Activated T-helper 1 cell treated with anti-CD3 and anti-CD28 coated beads, Interleukin-2, amount 50 U/mL, for 16 hours (primary cell): ENCODE results near the gene AMOTL2.

ENCODE experiments used
- DNase-seq, 2 donors: peaks; one replicate each; pipeline ENCODE4 v3.0.0-alpha.2; 2020; ENCODE audit warnings: low read depth in 1 of 2, low spot score in 1 of 2

Gene AMOTL2

DNA sequence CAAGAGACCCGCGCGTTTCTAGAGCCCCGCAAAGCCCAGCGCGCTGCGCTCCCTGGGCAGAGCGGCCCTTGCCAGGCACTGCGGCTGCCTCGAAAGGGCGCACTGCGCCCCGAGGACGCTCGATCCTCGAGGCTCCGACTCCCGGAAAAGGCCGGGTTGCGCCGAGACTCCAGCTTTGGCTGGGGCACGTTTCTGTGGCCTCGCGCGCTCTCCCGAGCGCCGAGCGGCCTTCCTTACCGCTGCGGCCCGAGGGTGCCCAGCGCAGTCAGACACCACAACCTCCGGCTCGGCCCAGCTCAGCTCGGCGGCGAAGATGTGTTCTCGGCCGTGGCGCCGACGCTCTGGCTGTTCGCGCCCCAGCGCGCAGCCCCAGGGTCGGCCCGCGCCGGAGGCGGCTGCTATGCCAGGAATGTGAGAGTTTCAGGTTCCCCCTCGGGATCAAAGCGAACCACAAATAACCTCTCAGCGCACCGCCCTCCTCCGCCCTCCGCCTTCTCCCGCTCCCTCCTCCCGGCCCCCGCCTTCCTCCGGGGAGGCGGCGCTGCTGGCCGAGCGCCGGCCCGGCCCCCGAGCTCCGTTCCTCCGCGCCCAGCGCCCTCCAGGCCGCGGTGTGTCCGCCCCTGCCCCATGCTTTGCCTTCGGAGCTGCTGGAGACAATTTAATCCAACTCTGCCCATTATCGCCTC is at the start of gene AMOTL2:
Gene AMOTL2, minus strand, starts transcription at position 343 of the 686 bp plus-strand sequence. CDS start 3,014 bp downstream, outside the sequence.
- DNase-seq: no peak

DNA sequence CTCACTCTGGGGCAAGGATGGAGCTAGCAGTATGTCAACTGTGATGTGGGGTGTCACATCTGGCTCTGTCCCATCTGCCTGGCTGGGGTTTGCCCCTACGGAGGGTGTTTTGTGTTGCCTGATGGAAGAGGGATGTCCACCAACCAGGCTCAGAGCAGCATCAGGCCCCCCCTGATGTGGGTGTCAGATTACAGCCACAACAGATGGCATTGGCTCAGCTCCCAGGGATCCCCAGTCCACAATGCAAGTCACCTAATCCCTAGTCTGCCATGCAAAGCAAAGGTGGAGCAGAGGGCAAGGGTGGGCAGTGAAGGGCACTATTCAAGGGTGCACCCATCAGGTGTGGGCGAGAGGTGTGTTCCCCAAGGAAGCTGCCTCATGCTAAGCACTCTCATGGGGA is 48.9 kb upstream of the AMOTL2 start:
- DNase-seq: no peak

- DNase-seq: no peak
These were observed 45.7 kb upstream of the AMOTL2 start for GRCh38 chr3:134419960-134420321.

GRCh38 chr3:134419214-134419959 is 45.1 kb upstream of the AMOTL2 start:
- DNase-seq: no peak

- DNase-seq: no peak
These were observed 34.8 kb upstream of the AMOTL2 start for GRCh38 chr3:134409041-134409440.

DNA sequence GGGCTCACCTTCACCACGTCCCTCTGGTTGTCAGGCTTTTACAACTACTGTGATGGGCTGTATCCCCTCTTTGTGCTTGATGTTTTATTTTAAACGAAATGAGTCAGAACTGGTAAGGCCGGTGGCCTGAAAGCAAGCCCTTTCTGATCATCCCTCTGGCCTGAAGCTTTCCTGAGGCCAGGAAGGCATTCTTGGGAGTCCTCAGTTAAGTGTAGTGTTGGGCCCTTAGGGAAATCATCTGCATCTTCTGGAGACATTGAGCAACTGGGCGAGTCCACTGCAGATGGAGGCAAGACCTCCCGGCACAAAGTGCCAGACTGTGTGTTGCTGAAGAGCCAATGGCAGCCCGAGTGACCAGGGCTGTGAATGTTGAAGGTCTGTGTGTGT is 33.0 kb upstream of the AMOTL2 start:
- no peak for DNase-seq

- DNase-seq: no peak
These were observed 32.3 kb upstream of the AMOTL2 start for GRCh38 chr3:134406331-134407238.

GRCh38 chr3:134404366-134404885 is 30.2 kb upstream of the AMOTL2 start:
- DNase-seq: no peak

GRCh38 chr3:134397755-134398154 is 23.5 kb upstream of the AMOTL2 start:
- DNase-seq: no peak

DNA sequence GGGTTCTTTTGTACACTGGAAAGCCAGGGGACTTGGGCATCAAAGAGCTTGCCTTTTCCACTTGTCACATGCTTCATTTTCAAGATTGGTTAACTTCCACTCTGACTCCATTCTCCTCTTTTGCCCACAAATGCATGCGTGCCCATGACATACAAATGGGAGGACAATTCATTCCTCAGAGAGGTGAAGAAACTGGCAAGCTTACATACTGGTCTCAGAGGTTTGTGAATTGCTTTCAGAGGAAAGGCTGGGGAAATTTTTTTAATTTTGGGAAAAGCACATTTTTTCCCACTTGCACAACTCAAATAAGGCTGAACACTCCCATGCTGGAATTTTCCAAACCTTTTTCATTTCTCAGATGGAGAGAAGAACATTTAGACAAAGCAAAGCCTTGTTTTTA is 20.9 kb upstream of the AMOTL2 start:
- DNase-seq: no peak

DNA sequence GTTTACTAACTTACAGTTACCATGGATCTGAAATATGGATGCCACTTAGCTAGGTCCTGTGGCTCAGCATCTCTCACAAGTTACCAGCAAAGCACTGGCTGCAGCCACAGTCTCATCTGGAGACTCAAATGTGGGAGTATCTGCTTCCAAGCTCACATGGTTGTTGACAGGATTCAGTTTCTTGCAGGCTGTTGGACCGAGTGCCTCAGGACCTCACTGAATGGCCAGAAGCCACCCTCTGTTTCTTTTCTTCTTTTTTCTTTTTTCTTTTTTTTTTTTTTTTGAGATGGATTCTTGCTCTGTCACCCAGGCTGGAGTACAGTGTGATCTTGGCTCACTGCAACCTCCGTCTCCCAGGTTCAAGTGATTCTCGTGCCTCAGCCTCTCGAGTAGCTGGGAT is 20.1 kb upstream of the AMOTL2 start:
- DNase-seq: no peak

DNA sequence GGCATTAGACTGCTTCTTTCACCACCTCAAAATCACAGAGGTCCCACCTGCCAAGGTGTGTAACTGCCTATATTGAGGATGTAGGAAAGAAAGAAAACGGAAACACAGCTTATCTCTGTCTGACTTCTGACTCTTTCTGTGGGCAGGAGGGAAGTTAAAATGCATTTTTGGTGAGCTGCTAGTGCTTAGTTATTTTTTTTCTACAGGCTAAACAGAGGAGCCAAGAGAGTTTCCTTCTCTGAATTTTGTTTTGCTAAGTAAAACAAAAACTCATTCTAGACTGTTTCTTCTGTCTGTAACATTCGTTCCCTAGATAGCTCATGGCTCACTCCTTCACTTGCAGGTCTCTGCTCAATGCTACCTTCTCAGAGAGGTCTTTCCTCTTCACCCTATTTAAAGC is 18.8 kb upstream of the AMOTL2 start:
- no peak for DNase-seq

DNA sequence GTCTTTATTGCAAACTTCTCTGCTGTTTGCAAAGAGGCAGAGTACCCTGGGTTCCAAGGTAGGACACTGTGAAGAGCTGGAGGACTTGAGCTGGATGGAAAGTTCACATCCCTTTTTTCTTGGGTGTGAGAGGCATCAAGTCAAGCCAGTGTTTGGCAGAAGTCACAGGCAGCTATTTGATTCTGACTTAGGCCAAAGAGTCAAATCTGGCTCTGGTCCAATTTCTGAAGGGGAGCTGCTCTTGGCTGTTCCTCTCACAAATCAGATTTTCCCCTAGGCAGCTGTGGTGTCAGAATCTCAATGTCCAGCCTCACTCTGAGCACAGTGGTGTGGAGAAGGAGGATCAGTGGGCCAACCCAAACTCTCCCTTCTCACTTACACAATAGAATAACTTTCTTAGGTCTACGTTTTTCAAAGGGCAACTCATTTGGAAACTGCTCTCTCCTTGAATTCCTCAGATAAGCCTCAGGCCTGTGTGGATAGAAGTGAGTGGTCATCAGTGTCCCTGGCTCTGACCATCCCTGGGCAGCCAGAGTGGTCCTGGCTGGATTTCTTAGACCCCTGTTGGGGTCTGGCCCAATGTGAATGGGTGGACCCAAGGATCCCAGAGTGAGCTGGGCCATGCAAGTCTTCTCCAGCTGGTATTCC is 18.2 kb upstream of the AMOTL2 start:
- no peak for DNase-seq

DNA sequence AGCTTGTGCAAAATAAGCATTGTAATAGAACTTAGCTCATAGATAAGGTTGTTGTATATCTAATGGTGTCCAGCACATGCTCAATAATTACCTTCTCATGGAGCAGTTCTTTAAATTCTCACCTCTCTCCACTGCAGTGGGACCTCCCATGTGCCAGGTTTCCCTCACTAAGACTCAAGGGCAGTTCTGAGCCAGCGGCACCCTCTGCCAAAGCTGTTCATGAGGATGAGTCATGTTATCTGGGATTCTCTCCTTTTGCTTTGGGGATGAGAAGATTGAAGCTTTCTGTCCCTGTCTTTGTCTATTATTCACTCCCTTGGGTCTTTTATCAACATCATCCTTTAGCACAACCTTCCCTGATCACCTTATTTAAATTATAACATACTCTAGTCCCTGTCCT is 15.6 kb upstream of the AMOTL2 start:
- no peak for DNase-seq

DNA sequence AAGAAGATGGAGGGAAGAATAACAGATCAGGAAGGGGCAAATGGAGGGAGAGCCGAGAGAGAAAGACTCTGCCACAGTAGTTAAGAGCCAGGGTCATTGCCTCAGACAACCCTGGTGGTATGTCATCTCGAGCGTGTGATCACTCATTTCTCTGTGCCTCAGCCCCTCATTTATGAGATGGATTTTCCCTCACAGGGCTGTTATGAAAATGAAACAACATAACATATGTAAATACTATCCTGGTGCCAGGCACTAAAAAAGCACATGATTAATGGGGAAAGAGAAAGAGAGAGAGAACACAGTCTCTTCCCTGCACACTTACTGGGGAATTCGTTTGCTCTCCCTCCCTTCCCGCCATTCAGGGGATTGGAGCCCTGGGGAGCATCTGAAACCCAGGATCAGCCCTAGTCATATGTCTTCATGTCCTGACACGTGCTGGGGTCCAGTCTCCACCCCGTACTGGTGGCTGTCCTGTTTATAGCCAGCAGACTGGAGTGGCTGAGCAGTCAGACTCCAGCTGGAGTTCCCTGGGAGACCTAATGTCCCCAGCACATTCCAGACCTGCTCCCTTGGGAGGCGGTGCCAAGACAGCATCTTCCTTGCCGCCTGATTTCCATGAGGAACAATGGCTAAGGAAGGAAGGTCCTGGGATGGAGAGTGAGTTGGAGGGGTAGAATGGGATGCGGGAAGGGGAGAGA is 14.7 kb upstream of the AMOTL2 start:
- no peak for DNase-seq

DNA sequence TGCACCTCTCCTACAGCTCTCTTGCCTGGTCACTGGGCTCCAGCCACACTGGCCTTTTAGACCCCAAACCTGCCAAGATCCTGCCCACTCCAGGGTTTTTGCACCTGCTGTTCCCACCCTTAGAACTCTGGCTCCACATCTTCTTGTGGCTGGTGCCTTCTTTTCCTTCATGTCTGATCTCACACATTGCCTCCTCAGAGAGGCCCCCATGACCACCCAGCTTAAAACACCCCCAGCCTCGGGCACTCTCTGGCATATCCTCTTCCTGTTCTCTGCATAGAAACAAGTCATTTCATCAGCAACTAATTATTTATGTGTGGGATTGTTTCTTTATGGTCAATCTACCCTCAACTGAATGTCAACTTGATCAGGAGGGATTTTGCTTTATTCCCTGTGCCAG is 14.0 kb upstream of the AMOTL2 start:
- DNase-seq: no peak

DNA sequence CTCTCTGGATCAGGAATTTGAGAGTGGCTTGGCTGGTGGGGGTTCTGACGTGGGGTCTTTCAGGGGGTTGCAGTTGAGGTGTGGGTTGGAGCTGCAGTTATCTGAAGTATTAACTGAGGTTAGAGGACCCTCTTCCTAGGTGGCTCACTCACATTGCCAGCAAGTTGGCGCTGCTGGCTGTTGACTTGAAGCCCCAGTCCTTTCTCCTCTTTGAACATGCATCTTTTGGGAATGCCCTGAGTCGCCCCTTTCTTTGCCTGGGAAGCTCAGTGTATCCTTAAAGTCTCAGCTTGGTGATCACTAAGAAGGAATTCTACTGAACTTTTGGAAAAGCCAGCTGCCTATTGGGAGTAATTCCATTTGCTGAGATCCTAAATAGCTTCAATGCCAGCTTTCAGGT is 13.0 kb upstream of the AMOTL2 start:
- no peak for DNase-seq

- DNase-seq: no peak
These were observed 10.7 kb upstream of the AMOTL2 start for GRCh38 chr3:134384963-134385362.

DNA sequence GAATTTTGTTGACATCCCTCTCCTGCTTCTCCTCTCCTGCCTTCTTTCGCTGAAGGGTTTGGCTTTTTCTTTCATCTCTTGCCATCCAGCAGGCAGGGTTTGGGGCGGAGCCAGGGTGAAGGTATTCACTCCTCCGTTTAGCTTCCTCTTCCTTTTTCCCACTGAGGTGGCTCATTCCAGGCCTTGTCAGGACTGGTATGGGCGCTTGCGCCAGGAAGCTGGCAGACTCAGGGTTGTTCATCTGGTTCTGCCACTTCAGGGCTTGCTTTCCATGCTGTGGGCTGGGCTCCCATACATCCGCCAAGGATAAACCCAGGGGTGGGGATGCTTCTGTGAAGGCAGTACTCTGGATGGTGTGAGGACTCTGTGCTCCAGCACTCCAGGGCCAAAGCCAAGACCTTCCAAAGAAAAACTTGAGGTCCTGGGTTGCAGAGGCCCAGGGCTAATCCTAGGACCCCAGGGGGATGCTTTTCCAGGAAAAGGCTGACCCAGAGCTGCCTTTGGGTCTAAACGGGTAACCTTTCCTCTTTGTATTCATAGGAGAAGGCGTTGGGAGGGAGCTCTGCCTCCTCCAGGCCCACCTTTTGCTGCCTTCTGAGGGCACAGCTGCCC is 7.7 kb upstream of the AMOTL2 start:
- DNase-seq: no peak

- no peak for DNase-seq
These were observed 6.8 kb upstream of the AMOTL2 start for GRCh38 chr3:134381076-134381475.
